HepG2 (cell line): ENCODE data around the gene MLX. TPM values are rescaled to one million over a fixed set of nuclear protein-coding genes. Genes with fewer than 3 reads are reported as not detected.

Source experiments
- POLR2G ChIP-seq: fragments of 200-400 bp; formaldehyde crosslinking; IDR thresholded peaks from 2 replicates; pipeline ENCODE4 v1.6.1; 2018; ENCODE audit warnings: mild to moderate bottlenecking, low read depth, low read length, moderate library complexity
- RERE ChIP-seq: IDR thresholded peaks from 2 replicates; pipeline ENCODE4 v1.6.1; 2016; ENCODE audit warnings: low read depth, missing genetic modification reagents, missing compliant biosample characterization
- RNF219 ChIP-seq: sonication (generic); formaldehyde crosslinking; IDR thresholded peaks from 2 replicates; pipeline ENCODE4 v1.5.0; 2020; ENCODE audit warnings: mild to moderate bottlenecking, missing genetic modification reagents
- SIN3A ChIP-seq: IDR thresholded peaks from 2 replicates; pipeline ENCODE4 v1.6.1; 2011; ENCODE audit warnings: low read depth, mild to moderate bottlenecking, control low read depth, low read length, borderline replicate concordance
- TFAP4 ChIP-seq: sonication (generic); IDR thresholded peaks from 2 replicates; pipeline ENCODE4 v1.6.1; 2016; ENCODE audit warnings: low read depth, borderline replicate concordance
- ZBTB10 ChIP-seq: sonication (generic); formaldehyde crosslinking; IDR thresholded peaks from 2 replicates; pipeline ENCODE4 v1.4.0; 2020; ENCODE audit warnings: missing genetic modification reagents, borderline replicate concordance
- ZBTB3 ChIP-seq: sonication (generic); formaldehyde crosslinking; IDR thresholded peaks from 2 replicates; pipeline ENCODE4 v1.4.0; 2020; ENCODE audit warnings: low read depth, mild to moderate bottlenecking, moderate library complexity, missing genetic modification reagents, borderline replicate concordance
- ZNF138 ChIP-seq: sonication (generic); formaldehyde crosslinking; IDR thresholded peaks from 2 replicates; pipeline ENCODE4 v1.5.0; 2020; ENCODE audit warnings: mild to moderate bottlenecking, low read depth, missing genetic modification reagents
- ZNF263 ChIP-seq: sonication (generic); formaldehyde crosslinking; IDR thresholded peaks from 2 replicates; pipeline ENCODE4 v1.4.0; 2020; ENCODE audit warnings: missing genetic modification reagents
- ZNF275 ChIP-seq: sonication (generic); formaldehyde crosslinking; IDR thresholded peaks from 2 replicates; pipeline ENCODE4 v1.8.0; 2022; ENCODE audit warnings: missing genetic modification reagents, mild to moderate bottlenecking, inconsistent platforms, borderline replicate concordance
- ZNF709 ChIP-seq: sonication (generic); formaldehyde crosslinking; IDR thresholded peaks from 2 replicates; pipeline ENCODE4 v1.5.0; 2020; ENCODE audit warnings: mild to moderate bottlenecking, missing genetic modification reagents
- ZNF891 ChIP-seq: sonication (generic); formaldehyde crosslinking; IDR thresholded peaks from 2 replicates; pipeline ENCODE4 v1.5.0; 2020; ENCODE audit warnings: mild to moderate bottlenecking, missing genetic modification reagents
- polyA plus RNA-seq, 8 experiments: library from polyadenylated mRNA; depleted of rRNA in 3 of 8; stranded (reverse) in 7 of 8; unstranded in 1 of 8; fragments of >200 nt; fragmentation: Illumina TruSeq in 4 of 8; extraction: Trizol in 4 of 8; gene quantifications; 2 replicates each; pipeline versions ENCODE4 v1.2.1 to v1.2.3, GENCODE V29; 2011 to 2016; ENCODE audit warnings: low read depth in 4 of 8, missing spikeins in 1 of 8, mixed read lengths in 1 of 8; ENCODE audit not compliant: insufficient read depth in 1 of 8
- total RNA-seq, 5 experiments: library from RNA; depleted of rRNA; stranded (reverse); fragments of >200 nt; fragmentation: Illumina TruSeq; extraction: Trizol; gene quantifications; 2 replicates each; pipeline ENCODE4 v1.2.3, GENCODE V29; 2016; ENCODE audit warnings: low read depth in 1 of 5

Gene MLX
- total and polyA plus RNA-seq, 2 of the 13 experiments (the other 11 are each of a cell fraction or from before 2014, with no cell fraction given), result 38.9 to 74.4 TPM

- 0 out of 2 replicates have a peak, but pooled peaks have one; percentile 44 for TF ChIP-seq ZNF138 (CRISPR knock-in tag)
- TF ChIP-seq ZBTB3 (CRISPR knock-in tag), result peak; percentile 35; the same call in 1 of the 2 replicates
- peak; percentile 20; the same call in 1 of the 2 replicates for TF ChIP-seq ZNF263 (CRISPR knock-in tag)
- TF ChIP-seq POLR2G, result no peak
- no peak; the same call in 1 of the 2 replicates for TF ChIP-seq RERE (CRISPR knock-in tag)
- 0 out of 2 replicates have a peak, but pooled peaks have one; percentile 78 for TF ChIP-seq RNF219
- peak; percentile 89 for TF ChIP-seq TFAP4
- TF ChIP-seq ZNF709 (CRISPR knock-in tag), result peak; percentile 25; the same call in 1 of the 2 replicates
- peak; percentile 7; the same call in 1 of the 2 replicates for TF ChIP-seq ZNF891 (CRISPR knock-in tag)
- 0 out of 2 replicates have a peak, but pooled peaks have one; percentile 38 for TF ChIP-seq ZBTB10 (CRISPR knock-in tag)
- peak; percentile 16; the same call in 1 of the 2 replicates for TF ChIP-seq ZNF275
- no peak; the same call in 1 of the 2 replicates for TF ChIP-seq SIN3A
Measured at GRCh38 chr17:42562388-42563142, 4.3 kb upstream of the MLX start (continued).
